Neural cell (in vitro differentiated cells): ENCODE measurements around the gene CATSPERB. TPM values are rescaled to one million over a fixed set of nuclear protein-coding genes. Genes with fewer than 3 reads are reported as not detected.

Source experiments
- H2AFZ ChIP-seq: fragments of 200-600, 300-800 bp; sonication (generic), shearing (Covaris generic); 2 replicates; pipeline ENCODE4 v1.6.0; 2014; ENCODE audit warnings: low read depth, mild to moderate bottlenecking, antibody characterized with exemption, low read length, moderate library complexity
- H3F3A ChIP-seq: fragments of 200-600 bp; shearing (Covaris generic); 2 replicates; pipeline ENCODE4 v1.6.1; 2016; ENCODE audit warnings: mild to moderate bottlenecking, moderate library complexity, mixed read lengths, antibody characterized with exemption, low read length; ENCODE audit not compliant: insufficient read depth, poor library complexity, severe bottlenecking
- H3K27ac ChIP-seq: fragments of 200-600, 300-800 bp; sonication (generic), shearing (Covaris generic); 2 replicates; pipeline ENCODE4 v1.5.1; 2014; ENCODE audit warnings: mild to moderate bottlenecking, low read length, moderate library complexity
- H3K27me3 ChIP-seq: fragments of 300-800, 200-600 bp; sonication (generic), shearing (Covaris generic); 2 replicates; pipeline ENCODE4 v1.6.0; 2014; ENCODE audit warnings: mild to moderate bottlenecking, low read depth, low read length, moderate library complexity; ENCODE audit not compliant: insufficient read depth
- H3K36me3 ChIP-seq: fragments of 300-800, 200-600 bp; sonication (generic), shearing (Covaris generic); 2 replicates; pipeline ENCODE4 v1.5.1; 2014; ENCODE audit warnings: mild to moderate bottlenecking, antibody characterized with exemption, low read length, moderate library complexity; ENCODE audit not compliant: insufficient read depth
- H3K4me2 ChIP-seq: fragments of 300-800, 200-600 bp; sonication (generic), shearing (Covaris generic); 2 replicates; pipeline ENCODE4 v1.6.0; 2014; ENCODE audit warnings: mild to moderate bottlenecking, low read length
- H3K4me3 ChIP-seq: fragments of 300-800, 200-600 bp; sonication (generic), shearing (Covaris generic); 2 replicates; pipeline ENCODE4 v1.5.1; 2014; ENCODE audit warnings: mild to moderate bottlenecking, low read length, moderate library complexity
- H3K79me2 ChIP-seq: fragments of 200-600 bp; shearing (Covaris generic); replicated peaks from 2 replicates; pipeline ENCODE4 v1.6.0; 2014; ENCODE audit warnings: mild to moderate bottlenecking, low read length, moderate library complexity; ENCODE audit not compliant: insufficient read depth
- H3K9ac ChIP-seq: fragments of 300-800, 200-600 bp; sonication (generic), shearing (Covaris generic); 2 replicates; pipeline ENCODE4 v1.6.1; 2016; ENCODE audit warnings: mild to moderate bottlenecking, low read length, mixed read lengths
- H3K9me2 ChIP-seq: fragments of 200-600 bp; shearing (Covaris generic); 2 replicates; pipeline ENCODE4 v1.6.1; 2016; ENCODE audit warnings: mild to moderate bottlenecking, low read length, mixed read lengths; ENCODE audit not compliant: insufficient read depth
- H3K9me3 ChIP-seq: fragments of 200-600, 300-800 bp; sonication (generic), shearing (Covaris generic); 2 replicates; pipeline ENCODE4 v1.6.1; 2016; ENCODE audit warnings: mild to moderate bottlenecking, mixed run types, low read length, moderate library complexity, mixed read lengths
- H4K20me1 ChIP-seq: fragments of 200-600 bp; shearing (Covaris generic); 2 replicates; pipeline ENCODE4 v1.6.1; 2016; ENCODE audit warnings: mild to moderate bottlenecking, mixed run types; ENCODE audit not compliant: insufficient read depth
- EP300 ChIP-seq: fragments of 450-650 bp; conservative IDR thresholded peaks from 2 replicates; pipeline ENCODE4 v1.6.1; 2014; ENCODE audit warnings: antibody characterized with exemption, mild to moderate bottlenecking, moderate library complexity; ENCODE audit not compliant: poor library complexity, severe bottlenecking
- EZH2 ChIP-seq: fragments of 200-600, 300-800 bp; shearing (Covaris generic), sonication (generic); IDR thresholded peaks from 2 replicates; pipeline ENCODE4 v1.6.1; 2014; ENCODE audit warnings: antibody characterized with exemption, low read length, borderline replicate concordance, mild to moderate bottlenecking; ENCODE audit not compliant: insufficient read depth, poor library complexity, severe bottlenecking
- MXI1 ChIP-seq: fragments of 450-650 bp; conservative IDR thresholded peaks from 2 replicates; pipeline ENCODE4 v1.6.1; 2014; ENCODE audit warnings: antibody characterized with exemption, mild to moderate bottlenecking; ENCODE audit not compliant: poor library complexity, severe bottlenecking
- POLR2AphosphoS5 ChIP-seq: IDR thresholded peaks from 2 replicates; pipeline ENCODE4 v1.6.1; 2012
- RAD21 ChIP-seq: fragments of 450-650 bp; conservative IDR thresholded peaks from 2 replicates; pipeline ENCODE4 v1.6.1; 2014; ENCODE audit warnings: antibody characterized with exemption, mild to moderate bottlenecking, moderate library complexity
- SMC3 ChIP-seq: fragments of 450-650 bp; conservative IDR thresholded peaks from 2 replicates; pipeline ENCODE4 v1.6.1; 2014; ENCODE audit warnings: antibody characterized with exemption, mild to moderate bottlenecking, moderate library complexity; ENCODE audit not compliant: poor library complexity
- TAF1 ChIP-seq: IDR thresholded peaks from 2 replicates; pipeline ENCODE4 v1.6.1; 2012; ENCODE audit warnings: low read depth
- polyA minus RNA-seq: library from RNA; depleted of rRNA, polyadenylated mRNA; stranded (reverse); fragments of >200 nt; gene quantifications from 2 replicates; pipeline ENCODE4 v1.2.3, GENCODE V29; 2014
- polyA plus RNA-seq: library from polyadenylated mRNA; depleted of rRNA; stranded (reverse); fragments of >200 nt; gene quantifications from 2 replicates; pipeline ENCODE4 v1.2.3, GENCODE V29; 2014
- TF ChIP-seq, protein P1 (sequence below): IDR thresholded peaks from 2 replicates; pipeline ENCODE4 v1.6.1; 2012; ENCODE audit warnings: borderline replicate concordance
- TF ChIP-seq, protein P2 (sequence below): fragments of 450-650 bp; IDR thresholded peaks from 2 replicates; pipeline ENCODE4 v1.5.1; 2014; ENCODE audit warnings: antibody characterized with exemption, mild to moderate bottlenecking, moderate library complexity; ENCODE audit not compliant: poor library complexity, severe bottlenecking

The CATSPERB gene, protein sequence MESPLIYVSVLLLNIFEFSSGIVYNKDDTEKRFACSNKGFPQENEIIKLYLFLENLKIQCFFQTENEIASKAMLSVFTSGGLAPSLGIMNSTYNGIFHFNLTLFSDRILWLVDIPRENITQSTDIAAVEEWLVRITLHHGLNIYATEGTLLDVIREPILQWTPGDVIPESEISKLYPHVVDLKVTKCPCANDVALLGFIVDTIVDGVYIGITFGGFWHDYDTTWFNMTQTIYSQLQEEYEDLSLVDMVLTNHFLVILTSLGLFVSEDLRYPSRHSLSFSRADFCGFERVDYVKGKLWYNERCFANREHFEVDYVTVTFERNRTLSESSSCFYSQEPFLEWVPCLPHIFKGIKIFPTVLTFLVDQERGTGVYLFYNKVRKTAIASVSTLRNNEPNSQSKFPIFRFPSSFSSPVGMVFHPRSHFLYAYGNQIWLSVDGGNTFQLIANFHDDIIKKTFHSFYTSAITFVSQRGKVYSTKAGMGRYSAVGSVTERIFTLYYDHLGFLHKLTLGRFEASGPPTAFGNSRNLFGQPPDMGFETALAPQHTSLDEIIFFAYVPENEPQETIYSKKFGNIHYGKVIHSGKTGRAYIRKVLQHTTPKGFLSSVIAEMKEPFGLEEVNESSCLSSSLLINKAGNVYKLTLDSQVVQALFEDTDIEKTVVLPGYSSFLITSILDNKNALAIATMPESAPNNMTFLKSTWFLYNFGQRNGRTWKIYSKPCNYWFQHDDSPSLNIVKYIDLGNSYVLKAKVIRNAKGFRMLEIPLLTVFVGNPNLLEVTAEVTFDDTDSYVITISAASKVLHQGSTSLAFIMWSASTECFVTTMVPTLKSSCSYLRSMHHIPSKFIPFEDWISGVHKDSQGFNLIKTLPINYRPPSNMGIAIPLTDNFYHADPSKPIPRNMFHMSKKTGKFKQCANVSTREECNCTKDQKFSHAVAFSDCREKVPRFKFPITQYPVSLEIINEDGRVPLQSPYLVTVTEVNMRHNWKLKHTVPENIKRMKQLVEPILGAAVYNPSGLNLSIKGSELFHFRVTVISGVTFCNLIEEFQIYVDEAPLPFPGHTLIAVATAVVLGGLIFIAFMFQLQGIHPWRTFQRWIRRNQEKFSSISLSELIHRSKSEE
- not detected in 2 replicates for polyA plus RNA-seq
- polyA minus RNA-seq, result not detected in 2 replicates

DNA sequence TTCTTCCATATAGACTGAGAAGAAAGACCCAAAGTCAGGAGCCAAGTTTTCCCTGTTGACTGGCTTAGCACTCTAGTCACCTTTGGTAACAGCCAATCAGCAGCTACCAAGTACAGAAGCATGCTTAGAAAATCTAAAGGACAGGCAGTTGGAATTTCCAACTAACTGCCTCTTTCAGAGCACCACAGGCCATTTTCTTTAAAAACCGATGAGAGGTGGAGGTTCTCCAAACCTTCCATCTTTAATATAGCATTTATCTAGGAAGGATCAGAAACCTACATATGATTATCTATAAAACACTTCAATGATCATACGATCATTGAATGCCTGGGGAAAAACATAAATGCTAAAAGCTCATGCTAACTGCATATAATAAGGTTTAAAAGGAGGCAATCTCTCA, at the start of gene CATSPERB:
Gene CATSPERB (minus strand): TSS at position 101 of the 400 bp plus-strand sequence. CDS start 2,607 bp downstream, outside the sequence.
- TF ChIP-seq EP300 (no peak), EZH2 (no peak), RAD21 (no peak), MXI1 (no peak), SMC3 (no peak), TAF1 (no peak), POLR2AphosphoS5 (no peak)
- TF ChIP-seq, protein P1, sequence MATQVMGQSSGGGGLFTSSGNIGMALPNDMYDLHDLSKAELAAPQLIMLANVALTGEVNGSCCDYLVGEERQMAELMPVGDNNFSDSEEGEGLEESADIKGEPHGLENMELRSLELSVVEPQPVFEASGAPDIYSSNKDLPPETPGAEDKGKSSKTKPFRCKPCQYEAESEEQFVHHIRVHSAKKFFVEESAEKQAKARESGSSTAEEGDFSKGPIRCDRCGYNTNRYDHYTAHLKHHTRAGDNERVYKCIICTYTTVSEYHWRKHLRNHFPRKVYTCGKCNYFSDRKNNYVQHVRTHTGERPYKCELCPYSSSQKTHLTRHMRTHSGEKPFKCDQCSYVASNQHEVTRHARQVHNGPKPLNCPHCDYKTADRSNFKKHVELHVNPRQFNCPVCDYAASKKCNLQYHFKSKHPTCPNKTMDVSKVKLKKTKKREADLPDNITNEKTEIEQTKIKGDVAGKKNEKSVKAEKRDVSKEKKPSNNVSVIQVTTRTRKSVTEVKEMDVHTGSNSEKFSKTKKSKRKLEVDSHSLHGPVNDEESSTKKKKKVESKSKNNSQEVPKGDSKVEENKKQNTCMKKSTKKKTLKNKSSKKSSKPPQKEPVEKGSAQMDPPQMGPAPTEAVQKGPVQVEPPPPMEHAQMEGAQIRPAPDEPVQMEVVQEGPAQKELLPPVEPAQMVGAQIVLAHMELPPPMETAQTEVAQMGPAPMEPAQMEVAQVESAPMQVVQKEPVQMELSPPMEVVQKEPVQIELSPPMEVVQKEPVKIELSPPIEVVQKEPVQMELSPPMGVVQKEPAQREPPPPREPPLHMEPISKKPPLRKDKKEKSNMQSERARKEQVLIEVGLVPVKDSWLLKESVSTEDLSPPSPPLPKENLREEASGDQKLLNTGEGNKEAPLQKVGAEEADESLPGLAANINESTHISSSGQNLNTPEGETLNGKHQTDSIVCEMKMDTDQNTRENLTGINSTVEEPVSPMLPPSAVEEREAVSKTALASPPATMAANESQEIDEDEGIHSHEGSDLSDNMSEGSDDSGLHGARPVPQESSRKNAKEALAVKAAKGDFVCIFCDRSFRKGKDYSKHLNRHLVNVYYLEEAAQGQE, result no peak
- TF ChIP-seq, protein P2, sequence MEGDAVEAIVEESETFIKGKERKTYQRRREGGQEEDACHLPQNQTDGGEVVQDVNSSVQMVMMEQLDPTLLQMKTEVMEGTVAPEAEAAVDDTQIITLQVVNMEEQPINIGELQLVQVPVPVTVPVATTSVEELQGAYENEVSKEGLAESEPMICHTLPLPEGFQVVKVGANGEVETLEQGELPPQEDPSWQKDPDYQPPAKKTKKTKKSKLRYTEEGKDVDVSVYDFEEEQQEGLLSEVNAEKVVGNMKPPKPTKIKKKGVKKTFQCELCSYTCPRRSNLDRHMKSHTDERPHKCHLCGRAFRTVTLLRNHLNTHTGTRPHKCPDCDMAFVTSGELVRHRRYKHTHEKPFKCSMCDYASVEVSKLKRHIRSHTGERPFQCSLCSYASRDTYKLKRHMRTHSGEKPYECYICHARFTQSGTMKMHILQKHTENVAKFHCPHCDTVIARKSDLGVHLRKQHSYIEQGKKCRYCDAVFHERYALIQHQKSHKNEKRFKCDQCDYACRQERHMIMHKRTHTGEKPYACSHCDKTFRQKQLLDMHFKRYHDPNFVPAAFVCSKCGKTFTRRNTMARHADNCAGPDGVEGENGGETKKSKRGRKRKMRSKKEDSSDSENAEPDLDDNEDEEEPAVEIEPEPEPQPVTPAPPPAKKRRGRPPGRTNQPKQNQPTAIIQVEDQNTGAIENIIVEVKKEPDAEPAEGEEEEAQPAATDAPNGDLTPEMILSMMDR, result no peak
- Histone ChIP-seq H3K4me3 (no peak within 1 kb of the TSS), H3F3A (no peaks in the 10 kb centered on the region), H2AFZ (no peak within 1 kb of the TSS), H3K9me2 (no peaks in the 10 kb centered on the region), H3K79me2 (no peaks in the 10 kb centered on the region), H3K4me2 (no peak within 1 kb of the TSS), H3K27ac (no peak within 1 kb of the TSS), H3K36me3 (no peaks in the 10 kb centered on the region), H3K27me3 (no peaks in the 10 kb centered on the region), H4K20me1 (no peaks in the 10 kb centered on the region), H3K9me3 (no peaks in the 10 kb centered on the region), H3K9ac (no peak within 1 kb of the TSS)

DNA sequence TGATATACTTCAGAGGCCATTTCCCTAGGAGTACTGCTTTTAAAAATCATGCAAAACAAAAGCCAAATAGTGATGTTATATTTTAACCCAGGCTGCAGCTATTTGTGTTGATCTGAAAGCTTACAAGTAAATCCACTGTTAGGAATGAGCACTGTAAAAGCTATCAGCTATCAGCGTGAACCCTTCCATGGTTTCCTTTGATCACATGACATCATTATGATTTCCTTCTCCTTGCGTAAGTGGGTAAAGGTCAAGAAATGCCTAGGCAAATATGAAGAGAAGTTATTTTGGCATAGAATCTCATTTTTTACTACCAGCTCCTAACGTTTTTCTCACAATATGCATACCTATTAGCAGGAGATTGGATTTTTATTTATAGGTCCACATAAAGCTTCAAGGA, 48.6 kb upstream of the CATSPERB start:
- Histone ChIP-seq H2AFZ (no peak overlapping the region), H4K20me1 (no peaks in the 10 kb centered on the region)

More for the DNA sequence above, 48.6 kb upstream of the CATSPERB start:
- no peaks in the 10 kb centered on the region for H3K36me3 ChIP-seq
- no peak overlapping the region for H3K4me2 ChIP-seq
- H3K9ac ChIP-seq, result no peak overlapping the region
- no peak overlapping the region for H3K4me3 ChIP-seq
- no peak for TF ChIP-seq POLR2AphosphoS5
- TF ChIP-seq, protein P1, result no peak
- no peak for TF ChIP-seq MXI1
- no peak for TF ChIP-seq EP300
- no peak for TF ChIP-seq SMC3
- TF ChIP-seq EZH2, result no peak
- TF ChIP-seq, protein P2, result no peak
- TF ChIP-seq RAD21, result no peak
- no peaks in the 10 kb centered on the region for H3K9me3 ChIP-seq
- H3K79me2 ChIP-seq, result no peaks in the 10 kb centered on the region
- H3K27ac ChIP-seq, result no peak overlapping the region
- H3K9me2 ChIP-seq, result no peaks in the 10 kb centered on the region
- H3K27me3 ChIP-seq, result no peaks in the 10 kb centered on the region
- no peaks in the 10 kb centered on the region for H3F3A ChIP-seq
